Measurements from ENCODE around the gene CBLL2. TPM values are rescaled to one million over a fixed set of nuclear protein-coding genes. Genes with fewer than 3 reads are reported as not detected.
"Not testable (repeated sequence)": the region's sequence is repeated elsewhere in the genome, so short reads cannot be mapped to it uniquely, and the experiment has no call there.

Gene CBLL2, protein sequence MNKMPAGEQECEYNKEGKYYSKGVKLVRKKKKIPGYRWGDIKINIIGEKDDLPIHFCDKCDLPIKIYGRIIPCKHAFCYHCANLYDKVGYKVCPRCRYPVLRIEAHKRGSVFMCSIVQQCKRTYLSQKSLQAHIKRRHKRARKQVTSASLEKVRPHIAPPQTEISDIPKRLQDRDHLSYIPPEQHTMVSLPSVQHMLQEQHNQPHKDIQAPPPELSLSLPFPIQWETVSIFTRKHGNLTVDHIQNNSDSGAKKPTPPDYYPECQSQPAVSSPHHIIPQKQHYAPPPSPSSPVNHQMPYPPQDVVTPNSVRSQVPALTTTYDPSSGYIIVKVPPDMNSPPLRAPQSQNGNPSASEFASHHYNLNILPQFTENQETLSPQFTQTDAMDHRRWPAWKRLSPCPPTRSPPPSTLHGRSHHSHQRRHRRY
- not detected for polyA plus RNA-seq (ENCODE audit: insufficient read length in 3 of 3)
- long read RNA-seq, donor 1: 0 reads
- long read RNA-seq, donor 2: 0 reads
- long read RNA-seq, donor 3: 0 reads
- long read RNA-seq, donor 4: 0 reads
- long read RNA-seq, donor 5: 0 reads
- long read RNA-seq, donor 6: 0 reads
- long read RNA-seq, donor 7: 0 reads
- long read RNA-seq, donor 8: 0 reads
- long read RNA-seq, donor 9: 0 reads
- long read RNA-seq, donor 10: 0 reads
- long read RNA-seq, donor 11: 0 reads
- long read RNA-seq, donor 12: 0 reads
- long read RNA-seq, donor 13: 0 reads
- long read RNA-seq, donor 14: 0 reads
- long read RNA-seq, donor 15: 0 reads
- long read RNA-seq, donor 16: 0 reads

DNA sequence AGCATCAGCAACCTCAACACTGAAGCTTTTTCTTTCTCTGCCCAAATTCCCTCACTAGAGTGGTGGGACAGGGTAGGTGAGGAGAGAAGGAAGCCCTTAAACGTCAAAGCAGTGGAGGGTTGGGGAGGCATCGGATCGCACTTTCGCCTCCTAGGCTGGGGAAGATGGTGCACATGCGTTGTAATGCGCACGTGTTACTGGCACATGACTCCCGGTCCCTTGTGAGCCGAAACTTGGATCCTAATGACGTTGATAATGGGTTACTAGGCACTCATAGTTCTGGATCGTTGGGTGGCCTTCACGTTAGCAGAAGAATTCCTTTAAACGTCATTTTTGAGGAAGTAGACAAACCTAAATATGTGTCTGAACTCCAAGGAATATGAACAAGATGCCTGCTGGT lies at the start of gene CBLL2:
Gene CBLL2 (plus strand): TSS at position 301 of the 400 bp plus-strand sequence. CDS start 79 bp downstream, at position 380.
- DNase-seq: no peak

GRCh38 chrX:22234380-22234779 lies 38.3 kb upstream of the CBLL2 start:
- no peak for DNase-seq

GRCh38 chrX:22237479-22237878 lies 35.2 kb upstream of the CBLL2 start:
- DNase-seq: no peak

DNA sequence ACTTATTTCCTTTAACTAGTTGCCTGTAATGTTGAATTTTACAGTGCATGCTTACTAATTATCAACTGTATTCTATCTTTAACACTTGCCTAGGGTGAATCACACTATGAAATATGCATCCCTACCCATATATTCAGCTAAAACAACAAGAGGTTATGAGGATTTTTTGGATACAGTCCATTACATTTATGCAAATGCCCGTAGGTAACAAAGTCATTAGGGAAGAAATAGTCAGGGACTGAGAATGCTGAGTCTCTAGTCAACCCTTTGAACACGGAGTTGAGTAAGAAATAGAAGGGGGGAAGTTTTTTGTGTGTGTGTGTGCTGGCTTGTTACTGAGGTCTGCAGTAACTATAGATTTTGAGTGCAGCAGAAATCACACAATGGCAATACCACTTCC lies 26.1 kb upstream of the CBLL2 start:
- no peak for DNase-seq

DNA sequence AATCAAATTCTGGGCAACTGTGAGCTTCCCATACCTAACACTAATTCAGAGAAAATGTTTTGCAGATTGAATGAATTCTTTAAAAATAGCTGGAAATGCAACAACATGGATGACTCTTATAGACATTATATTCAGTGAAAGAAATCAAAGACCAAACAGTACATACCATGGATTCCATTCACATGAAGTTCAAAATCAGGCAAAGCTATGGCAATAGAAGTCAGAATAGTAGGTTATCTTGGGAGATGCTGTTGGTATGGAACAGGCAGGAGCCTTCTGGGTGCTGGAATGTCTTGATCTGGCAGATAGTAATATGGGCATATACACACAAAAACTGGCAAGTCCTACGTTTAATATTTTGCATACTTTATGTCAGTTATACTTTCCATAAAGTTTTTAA lies 25.5 kb upstream of the CBLL2 start:
- DNase-seq: no peak

DNA sequence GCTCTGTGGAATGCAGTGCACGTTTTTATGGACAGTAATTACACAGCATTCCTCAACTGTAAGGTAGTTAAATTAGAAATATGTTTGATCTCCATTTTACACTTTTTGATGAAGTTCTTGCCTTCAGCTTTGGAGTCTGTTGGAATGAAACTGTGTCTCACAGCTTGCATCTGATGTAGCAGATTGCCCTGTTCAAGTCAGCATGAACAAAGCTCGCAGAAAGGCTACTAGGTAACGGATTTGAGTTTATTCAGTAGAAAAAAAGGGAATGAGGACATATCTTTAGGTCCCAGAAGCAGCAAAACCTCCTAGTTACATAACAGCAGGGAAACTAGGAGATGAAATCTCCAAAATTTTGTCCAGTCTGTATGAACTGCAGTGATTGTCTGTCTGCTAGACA lies 24.3 kb upstream of the CBLL2 start:
- no peak for DNase-seq

GRCh38 chrX:22249371-22249770 lies 23.3 kb upstream of the CBLL2 start:
- DNase-seq: no peak

DNA sequence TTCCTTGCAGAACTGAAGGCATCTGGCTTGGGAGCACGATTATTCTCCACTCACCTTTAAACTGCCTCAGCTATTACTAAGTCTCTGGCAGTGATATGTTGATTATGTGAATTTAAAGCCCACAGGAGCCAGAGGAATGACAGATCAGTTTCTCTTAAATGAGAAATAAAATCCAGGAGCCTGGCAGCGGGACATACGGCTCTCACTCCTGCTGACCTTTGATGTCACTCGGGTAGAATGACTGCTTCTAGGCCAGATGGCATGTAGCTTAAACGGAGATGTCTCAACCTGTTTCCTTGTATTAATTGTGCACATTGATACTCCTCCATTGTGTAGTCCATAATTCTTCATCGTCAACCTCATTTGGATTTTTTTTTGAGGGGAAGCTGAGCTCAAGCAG lies 4.0 kb upstream of the CBLL2 start:
- peak; percentile 12 for DNase-seq

- DNase-seq: no peak
These were observed 1.1 kb downstream of the CBLL2 start for GRCh38 chrX:22273714-22274317.

DNA sequence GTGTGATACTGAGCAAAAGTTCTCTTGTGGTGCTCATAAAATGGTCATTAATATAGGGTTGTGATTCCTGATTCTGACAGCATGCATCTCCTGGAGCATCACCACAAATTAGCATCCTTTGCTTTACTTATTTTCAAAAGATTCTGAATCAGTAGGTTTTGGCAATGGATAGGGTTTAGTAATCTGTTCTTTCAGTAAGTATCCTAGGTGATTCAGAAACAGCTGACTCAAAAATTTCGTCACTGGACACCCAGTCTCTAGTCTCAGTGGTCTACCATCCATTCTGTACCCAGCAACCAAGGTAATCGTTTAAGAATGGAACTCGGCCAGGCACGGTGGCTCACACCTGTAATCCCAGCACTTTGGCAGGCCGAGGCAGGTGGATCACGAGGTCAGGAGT lies 4.1 kb downstream of the CBLL2 start:
- no peak for DNase-seq

DNA sequence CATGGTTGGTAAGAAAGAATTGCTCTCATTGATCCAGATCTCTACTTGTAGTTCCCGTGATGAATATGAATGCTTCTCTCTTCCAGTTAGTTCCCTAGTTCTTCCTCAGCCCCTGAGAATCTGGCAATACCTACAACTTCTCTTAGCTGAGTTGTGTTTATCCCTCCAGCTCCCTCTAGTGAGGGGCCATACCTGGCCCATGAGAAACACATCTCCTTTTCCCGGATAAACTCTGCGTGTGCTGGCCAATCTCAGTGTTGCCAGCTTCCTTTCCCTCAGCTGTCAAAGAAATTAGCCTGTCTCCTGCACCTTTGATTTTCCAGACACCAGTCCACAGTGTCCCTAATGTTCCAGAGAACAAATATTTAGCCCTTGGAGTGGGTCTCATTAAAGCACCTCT lies 5.7 kb downstream of the CBLL2 start:
- no peak for DNase-seq

GRCh38 chrX:22289209-22289608 lies 16.5 kb downstream of the CBLL2 start:
- not testable (repeated sequence) for DNase-seq

DNA sequence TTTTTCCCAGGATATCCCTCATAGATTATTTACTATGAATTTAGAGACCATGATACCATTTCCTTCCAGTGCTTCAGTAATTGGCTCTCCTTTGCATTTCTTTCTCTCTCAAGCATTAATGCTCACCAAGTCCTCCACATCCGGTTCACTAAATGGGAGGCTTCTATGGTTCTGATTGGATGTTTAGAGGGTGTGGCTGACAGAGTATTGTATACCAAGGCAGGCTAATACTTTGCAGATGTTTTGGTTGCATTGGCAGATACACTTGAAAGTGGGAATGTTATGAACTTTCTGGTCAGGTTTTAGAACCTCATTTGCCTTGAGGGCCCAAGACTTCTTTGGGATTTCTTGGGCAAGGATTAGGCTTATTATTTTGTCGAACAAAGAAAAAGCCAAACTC lies 24.2 kb downstream of the CBLL2 start:
- DNase-seq: no peak

GRCh38 chrX:22300130-22300529 lies 27.4 kb downstream of the CBLL2 start:
- no peak for DNase-seq

DNA sequence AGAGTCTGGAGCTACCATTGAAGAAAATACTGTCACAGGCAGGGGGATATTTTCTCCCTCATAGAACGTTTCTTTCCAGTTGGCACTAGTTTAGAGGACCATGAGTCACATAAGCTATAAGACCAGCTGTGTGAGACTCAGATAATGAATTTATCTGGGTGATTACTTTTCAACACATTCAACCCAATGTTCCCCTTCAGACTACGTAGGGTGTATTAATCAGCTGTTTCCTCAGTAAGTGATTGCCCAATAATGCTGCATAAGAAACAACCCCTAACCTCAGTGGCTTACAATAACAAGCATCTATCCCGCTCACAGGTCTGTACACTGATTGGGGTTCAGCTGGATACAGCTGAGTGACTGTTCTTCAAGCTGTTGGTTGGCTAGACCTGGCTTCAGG lies 38.1 kb downstream of the CBLL2 start:
- DNase-seq: no peak

DNA sequence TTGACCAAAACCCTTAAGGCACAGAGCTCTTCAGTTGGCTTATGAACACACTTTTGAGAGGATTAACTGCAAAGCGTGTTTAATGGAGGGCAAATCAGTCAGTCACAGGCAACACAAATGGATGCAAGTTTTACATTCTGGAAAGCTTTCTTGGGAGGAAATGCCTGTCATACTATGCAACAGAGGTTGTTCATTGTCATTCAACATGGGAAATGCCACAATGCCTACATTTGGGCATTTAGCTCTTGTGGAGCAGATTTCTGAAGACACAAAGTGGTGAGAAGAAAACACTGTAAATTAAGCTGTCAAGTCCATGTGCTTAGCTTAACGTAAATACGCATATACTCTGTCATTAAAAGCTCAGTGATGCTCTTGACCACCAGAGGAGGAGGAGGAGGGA lies 41.1 kb downstream of the CBLL2 start:
- DNase-seq: no peak

GRCh38 chrX:22314211-22314610 lies 41.5 kb downstream of the CBLL2 start:
- DNase-seq: no peak

DNA sequence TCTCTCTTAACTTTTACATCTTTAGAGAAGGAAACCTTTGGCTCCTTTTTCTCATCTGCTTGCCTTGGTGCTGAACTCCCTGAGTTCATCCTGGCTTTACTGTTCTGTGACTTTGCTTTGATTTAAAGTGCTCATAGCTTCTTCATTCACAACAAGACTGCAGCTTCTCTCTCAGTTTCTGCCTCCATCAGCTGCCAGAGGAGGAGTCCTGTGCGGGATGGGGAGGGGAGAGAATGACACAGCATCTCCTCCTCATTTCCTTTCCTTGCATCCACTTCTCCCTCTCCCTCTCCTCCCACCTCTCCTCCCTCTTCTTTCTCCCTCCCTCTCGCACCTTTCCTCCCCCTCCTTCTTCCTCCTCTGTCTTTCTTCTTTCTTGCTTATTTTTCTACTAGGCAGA lies 42.0 kb downstream of the CBLL2 start:
- DNase-seq: no peak

GRCh38 chrX:22315151-22315550 lies 42.4 kb downstream of the CBLL2 start:
- DNase-seq: no peak

GRCh38 chrX:22320236-22320873 lies 47.6 kb downstream of the CBLL2 start:
- DNase-seq: no peak

GRCh38 chrX:22323541-22323940 lies 50.8 kb downstream of the CBLL2 start:
- no peak for DNase-seq
